Epithelial cell of esophagus (primary cell): ENCODE results near the gene MBTPS1.

Source experiments
- DNase-seq: peaks from one replicate; pipeline ENCODE4 v3.0.0; 2010; ENCODE audit warnings: low read depth
- H3K4me3 ChIP-seq: 2 replicates; pipeline ENCODE4 v1.5.1; 2011; ENCODE audit warnings: mild to moderate bottlenecking, low read length, control low read depth
- CTCF ChIP-seq: IDR thresholded peaks from 2 replicates; pipeline ENCODE4 v1.5.1; 2011; ENCODE audit warnings: low read depth, mild to moderate bottlenecking, low read length, control low read depth, inconsistent platforms; ENCODE audit not compliant: insufficient read depth; ENCODE audit errors: missing control alignments

Gene MBTPS1

GRCh38 chr16:84143784-84144199 is 27.1 kb upstream of the MBTPS1 start:
- H3K4me3 ChIP-seq, result peak overlapping the region; percentile 73
- DNase-seq, result peak; percentile 25
- no peak for TF ChIP-seq CTCF

GRCh38 chr16:84143081-84143480 is 26.3 kb upstream of the MBTPS1 start:
- TF ChIP-seq CTCF, result no peak
- H3K4me3 ChIP-seq, result no peak overlapping the region
- no peak for DNase-seq

- no peak for TF ChIP-seq CTCF
- no peak overlapping the region for H3K4me3 ChIP-seq
- DNase-seq, result no peak
Measured at GRCh38 chr16:84141143-84141670, 24.5 kb upstream of the MBTPS1 start.

GRCh38 chr16:84139628-84140258 is 23.0 kb upstream of the MBTPS1 start:
- DNase-seq, result no peak
- TF ChIP-seq CTCF, result no peak
- no peak overlapping the region for H3K4me3 ChIP-seq

GRCh38 chr16:84138824-84139627 is 22.3 kb upstream of the MBTPS1 start:
- no peak overlapping the region for H3K4me3 ChIP-seq
- no peak for DNase-seq
- TF ChIP-seq CTCF, result no peak

- no peak for TF ChIP-seq CTCF
Measured at GRCh38 chr16:84138500-84138823, 21.7 kb upstream of the MBTPS1 start.

GRCh38 chr16:84137769-84138357 is 21.1 kb upstream of the MBTPS1 start:
- DNase-seq, result no peak
- H3K4me3 ChIP-seq, result no peak overlapping the region
- no peak for TF ChIP-seq CTCF

More at GRCh38 chr16:84138500-84138823, 21.7 kb upstream of the MBTPS1 start:
- DNase-seq, result no peak
- no peak overlapping the region for H3K4me3 ChIP-seq
